Measurements from ENCODE around the gene THEMIS. TPM values are rescaled to one million over a fixed set of nuclear protein-coding genes. Genes with fewer than 3 reads are reported as not detected.

THEMIS gene
- total RNA-seq, 1 donor from 2014 or later: 0.07 TPM

- Histone ChIP-seq H4K20me1 (ENCODE audit: insufficient read depth, low read length) (no peaks in the 10 kb centered on the region), H3K9me3 (ENCODE audit: insufficient read depth, low read depth, low read length) (no peaks in the 10 kb centered on the region), H3K36me3 (ENCODE audit: insufficient read depth, low read length) (no peaks in the 10 kb centered on the region), H3K9ac (ENCODE audit: low read length) (no peak overlapping the region), H3K4me3 (ENCODE audit: insufficient read depth, low read depth, low read length) (no peak overlapping the region), H3K27me3 (ENCODE audit: insufficient read depth, low read length) (no peaks in the 10 kb centered on the region), H2AFZ (ENCODE audit: low read depth, low read length) (no peak overlapping the region), H3K79me2 (ENCODE audit: insufficient read depth, low read length) (no peaks in the 10 kb centered on the region), H3K4me2 (ENCODE audit: low read length) (no peak overlapping the region), H3K4me1 (ENCODE audit: insufficient read depth, low read length) (no peaks in the 10 kb centered on the region), H3K27ac (ENCODE audit: low read depth, low read length) (no peak overlapping the region)
- no peak for TF ChIP-seq EZH2 (IDR thresholded peaks at IDR 0.05; ENCODE audit: insufficient read depth, low read length)
- FAIRE-seq (no peak), DNase-seq (ENCODE audit: low read depth) (peak; percentile 10)
- H3K4me1 Mint-ChIP-seq (ENCODE audit: low read depth, unreplicated experiment): peaks cover 6% of the 10 kb centered on the region
- H3K27ac Mint-ChIP-seq (ENCODE audit: unreplicated experiment): no peak overlapping the region
- H3K4me3 Mint-ChIP-seq (ENCODE audit: unreplicated experiment): no peak overlapping the region
- H3K27me3 Mint-ChIP-seq (ENCODE audit: low read depth, unreplicated experiment): no peaks in the 10 kb centered on the region
- no peaks in the 10 kb centered on the region for H3K9me3 Mint-ChIP-seq (ENCODE audit: unreplicated experiment)
- peaks cover 2% of the 10 kb centered on the region for H3K36me3 Mint-ChIP-seq (ENCODE audit: low read depth, unreplicated experiment)
Measured at GRCh38 chr6:127844529-127844928, 56.3 kb downstream of the THEMIS start.

GRCh38 chr6:127843582-127843981 is 57.3 kb downstream of the THEMIS start:
- TF ChIP-seq CTCF (IDR thresholded peaks at IDR 0.05; ENCODE audit: insufficient read depth, low read depth, low read length) (no peak), EZH2 (IDR thresholded peaks at IDR 0.05; ENCODE audit: insufficient read depth, low read length) (no peak)
- Mint-ChIP-seq H3K4me3 (ENCODE audit: unreplicated experiment) (no peak overlapping the region), H3K27me3 (ENCODE audit: low read depth, unreplicated experiment) (no peaks in the 10 kb centered on the region), H3K4me1 (ENCODE audit: low read depth, unreplicated experiment) (peaks cover 4% of the 10 kb centered on the region), H3K27ac (ENCODE audit: unreplicated experiment) (no peak overlapping the region), H3K36me3 (ENCODE audit: low read depth, unreplicated experiment) (no peaks in the 10 kb centered on the region), H3K9me3 (ENCODE audit: unreplicated experiment) (no peaks in the 10 kb centered on the region)
- Histone ChIP-seq H2AFZ (ENCODE audit: low read depth, low read length) (no peak overlapping the region), H3K27ac (ENCODE audit: low read depth, low read length) (no peak overlapping the region), H3K9ac (ENCODE audit: low read length) (no peak overlapping the region), H3K36me3 (ENCODE audit: insufficient read depth, low read length) (no peaks in the 10 kb centered on the region), H3K4me2 (ENCODE audit: low read length) (no peak overlapping the region), H4K20me1 (ENCODE audit: insufficient read depth, low read length) (no peaks in the 10 kb centered on the region), H3K9me3 (ENCODE audit: insufficient read depth, low read depth, low read length) (no peaks in the 10 kb centered on the region), H3K4me3 (ENCODE audit: insufficient read depth, low read depth, low read length) (no peak overlapping the region), H3K79me2 (ENCODE audit: insufficient read depth, low read length) (no peaks in the 10 kb centered on the region), H3K27me3 (ENCODE audit: insufficient read depth, low read length) (no peaks in the 10 kb centered on the region), H3K4me1 (ENCODE audit: insufficient read depth, low read length) (no peaks in the 10 kb centered on the region)
- no peak for DNase-seq (ENCODE audit: low read depth)
- FAIRE-seq: no peak

- Mint-ChIP-seq H3K36me3 (ENCODE audit: low read depth, unreplicated experiment) (no peaks in the 10 kb centered on the region), H3K4me3 (ENCODE audit: unreplicated experiment) (no peak overlapping the region), H3K27ac (ENCODE audit: unreplicated experiment) (no peak overlapping the region), H3K9me3 (ENCODE audit: unreplicated experiment) (no peaks in the 10 kb centered on the region), H3K4me1 (ENCODE audit: low read depth, unreplicated experiment) (peaks cover 3% of the 10 kb centered on the region), H3K27me3 (ENCODE audit: low read depth, unreplicated experiment) (no peaks in the 10 kb centered on the region)
- DNase-seq (ENCODE audit: low read depth) (no peak), FAIRE-seq (no peak)
- Histone ChIP-seq H3K79me2 (ENCODE audit: insufficient read depth, low read length) (no peaks in the 10 kb centered on the region), H4K20me1 (ENCODE audit: insufficient read depth, low read length) (no peaks in the 10 kb centered on the region), H3K9me3 (ENCODE audit: insufficient read depth, low read depth, low read length) (no peaks in the 10 kb centered on the region), H3K27me3 (ENCODE audit: insufficient read depth, low read length) (no peaks in the 10 kb centered on the region), H3K4me3 (ENCODE audit: insufficient read depth, low read depth, low read length) (no peak overlapping the region), H3K4me2 (ENCODE audit: low read length) (no peak overlapping the region), H3K4me1 (ENCODE audit: insufficient read depth, low read length) (no peaks in the 10 kb centered on the region), H3K9ac (ENCODE audit: low read length) (no peak overlapping the region), H3K27ac (ENCODE audit: low read depth, low read length) (no peak overlapping the region), H3K36me3 (ENCODE audit: insufficient read depth, low read length) (no peaks in the 10 kb centered on the region), H2AFZ (ENCODE audit: low read depth, low read length) (no peak overlapping the region)
- TF ChIP-seq EZH2 (IDR thresholded peaks at IDR 0.05; ENCODE audit: insufficient read depth, low read length) (no peak), CTCF (IDR thresholded peaks at IDR 0.05; ENCODE audit: insufficient read depth, low read depth, low read length) (no peak)
Measured at GRCh38 chr6:127842562-127842961, 58.3 kb downstream of the THEMIS start.

All from astrocyte (in vitro differentiated cells and primary cell).